ENCODE measurements around the gene MPPED2.

Gene MPPED2

DNA sequence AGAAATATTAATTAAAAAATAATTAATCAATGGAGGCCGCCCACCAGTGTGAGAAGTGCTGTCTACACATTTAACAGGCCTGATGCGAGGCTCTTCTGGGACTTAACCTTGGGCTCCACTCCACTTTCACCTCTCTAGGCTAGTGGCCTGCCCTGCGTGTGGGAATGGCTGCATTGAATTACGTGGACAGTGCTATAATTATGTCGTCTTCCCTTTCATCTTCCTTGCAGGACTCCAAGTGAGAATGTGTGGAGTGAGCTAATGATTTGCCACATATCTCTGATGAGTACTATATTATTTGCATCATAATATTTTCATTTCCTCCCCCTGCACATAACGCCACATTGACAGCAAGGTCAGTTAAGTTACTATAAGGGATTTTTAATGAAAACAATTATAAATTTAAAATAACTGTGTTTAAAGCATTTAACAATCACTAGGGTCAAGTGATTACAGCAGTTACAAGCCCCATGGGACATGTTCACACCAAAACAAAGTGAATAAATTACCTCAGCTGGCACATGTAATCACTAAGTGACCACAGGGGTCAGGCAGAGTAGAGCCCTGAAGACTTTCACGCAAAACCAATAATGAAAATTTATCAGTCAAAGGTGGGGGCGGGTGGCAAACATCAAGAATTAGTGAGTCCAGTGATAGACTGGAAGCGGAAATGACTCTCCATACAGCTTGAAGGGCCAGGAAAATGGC is 63.5 kb downstream of the MPPED2 start:
- no peak overlapping the region for H3K4me3 ChIP-seq (ENCODE audit: low read depth in 1 of 2, low read length in 1 of 2)
- no peaks in the 10 kb centered on the region for H3K9me3 ChIP-seq
- H3K4me1 ChIP-seq (ENCODE audit: control insufficient read depth in 1 of 2, insufficient read depth in 1 of 2, low read depth in 1 of 2, low read length in 1 of 2) = no peaks in the 10 kb centered on the region
- no peak overlapping the region for H3K27ac ChIP-seq
- no peaks in the 10 kb centered on the region for H3K36me3 ChIP-seq
- H3K27me3 ChIP-seq = no peaks in the 10 kb centered on the region
- TF ChIP-seq, protein P1, sequence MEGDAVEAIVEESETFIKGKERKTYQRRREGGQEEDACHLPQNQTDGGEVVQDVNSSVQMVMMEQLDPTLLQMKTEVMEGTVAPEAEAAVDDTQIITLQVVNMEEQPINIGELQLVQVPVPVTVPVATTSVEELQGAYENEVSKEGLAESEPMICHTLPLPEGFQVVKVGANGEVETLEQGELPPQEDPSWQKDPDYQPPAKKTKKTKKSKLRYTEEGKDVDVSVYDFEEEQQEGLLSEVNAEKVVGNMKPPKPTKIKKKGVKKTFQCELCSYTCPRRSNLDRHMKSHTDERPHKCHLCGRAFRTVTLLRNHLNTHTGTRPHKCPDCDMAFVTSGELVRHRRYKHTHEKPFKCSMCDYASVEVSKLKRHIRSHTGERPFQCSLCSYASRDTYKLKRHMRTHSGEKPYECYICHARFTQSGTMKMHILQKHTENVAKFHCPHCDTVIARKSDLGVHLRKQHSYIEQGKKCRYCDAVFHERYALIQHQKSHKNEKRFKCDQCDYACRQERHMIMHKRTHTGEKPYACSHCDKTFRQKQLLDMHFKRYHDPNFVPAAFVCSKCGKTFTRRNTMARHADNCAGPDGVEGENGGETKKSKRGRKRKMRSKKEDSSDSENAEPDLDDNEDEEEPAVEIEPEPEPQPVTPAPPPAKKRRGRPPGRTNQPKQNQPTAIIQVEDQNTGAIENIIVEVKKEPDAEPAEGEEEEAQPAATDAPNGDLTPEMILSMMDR (IDR thresholded peaks at IDR 0.05) = no peak

DNA sequence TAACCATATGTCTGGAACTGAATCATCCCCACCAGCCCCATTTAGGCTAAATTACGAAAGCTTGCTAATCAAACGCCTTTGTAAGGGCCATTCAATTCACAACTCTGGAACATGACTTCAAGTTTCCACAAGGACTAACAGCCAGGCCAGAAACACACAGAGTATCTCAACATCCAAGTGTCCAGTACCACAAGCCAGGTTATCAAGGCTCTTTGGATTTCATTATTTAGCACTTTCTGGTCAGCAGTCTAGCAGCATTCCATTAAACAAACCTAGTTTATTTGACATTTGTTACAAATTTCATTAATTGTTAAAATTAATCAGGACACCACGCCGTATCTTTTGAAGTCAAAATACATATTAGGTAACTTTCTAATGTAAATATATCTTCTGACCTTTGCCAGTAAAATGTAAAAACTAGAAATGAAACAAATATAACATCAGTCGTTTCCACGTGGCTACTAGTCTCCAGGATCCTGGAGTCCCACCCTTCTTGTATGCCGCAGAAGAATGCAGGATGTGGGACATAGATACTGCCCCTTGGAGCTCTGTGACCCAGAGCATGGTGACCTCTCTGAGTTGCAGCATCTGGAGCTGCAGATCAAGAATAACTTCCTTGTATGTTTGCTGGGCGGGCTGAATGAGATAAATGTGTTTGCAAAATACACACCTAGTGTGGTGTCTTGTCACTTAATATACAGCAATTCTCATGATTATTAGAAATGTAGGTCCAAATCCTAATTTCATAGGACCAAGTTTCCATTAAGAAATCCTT is 64.7 kb downstream of the MPPED2 start:
- no peak overlapping the region for H3K4me3 ChIP-seq (ENCODE audit: low read depth in 1 of 2, low read length in 1 of 2)
- H3K4me1 ChIP-seq (ENCODE audit: control insufficient read depth in 1 of 2, insufficient read depth in 1 of 2, low read depth in 1 of 2, low read length in 1 of 2) = no peaks in the 10 kb centered on the region
- H3K27ac ChIP-seq = no peak overlapping the region
- H3K27me3 ChIP-seq = no peaks in the 10 kb centered on the region
- TF ChIP-seq, protein P1 (IDR thresholded peaks at IDR 0.05) = no peak
- H3K36me3 ChIP-seq = no peaks in the 10 kb centered on the region
- no peaks in the 10 kb centered on the region for H3K9me3 ChIP-seq

DNA sequence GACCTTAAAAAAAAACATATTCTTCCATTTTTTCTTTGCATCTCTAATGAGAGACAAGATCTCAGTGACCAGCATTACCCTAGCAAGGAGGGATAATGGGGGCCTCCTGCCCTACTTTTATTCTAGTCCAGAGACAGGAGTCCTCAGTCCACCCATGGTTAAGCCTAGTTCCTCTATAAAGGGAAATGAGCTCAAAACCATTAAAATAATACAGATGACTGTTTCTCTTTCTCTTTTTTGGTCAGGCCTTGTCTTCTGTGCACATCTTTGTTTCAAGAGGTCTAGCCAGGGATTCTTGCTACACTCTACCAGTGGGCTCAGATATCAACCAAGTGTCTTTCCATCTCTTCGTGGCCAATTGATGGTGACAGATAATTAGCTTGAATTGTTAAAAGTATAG is 73.1 kb downstream of the MPPED2 start:
- Histone ChIP-seq H3K27me3 (no peaks in the 10 kb centered on the region), H3K36me3 (no peaks in the 10 kb centered on the region), H3K4me3 (ENCODE audit: low read depth in 1 of 2, low read length in 1 of 2) (no peak overlapping the region), H3K27ac (no peak overlapping the region), H3K4me1 (ENCODE audit: control insufficient read depth in 1 of 2, insufficient read depth in 1 of 2, low read depth in 1 of 2, low read length in 1 of 2) (no peaks in the 10 kb centered on the region), H3K9me3 (no peaks in the 10 kb centered on the region)
- TF ChIP-seq, protein P1 (IDR thresholded peaks at IDR 0.05) = no peak

DNA sequence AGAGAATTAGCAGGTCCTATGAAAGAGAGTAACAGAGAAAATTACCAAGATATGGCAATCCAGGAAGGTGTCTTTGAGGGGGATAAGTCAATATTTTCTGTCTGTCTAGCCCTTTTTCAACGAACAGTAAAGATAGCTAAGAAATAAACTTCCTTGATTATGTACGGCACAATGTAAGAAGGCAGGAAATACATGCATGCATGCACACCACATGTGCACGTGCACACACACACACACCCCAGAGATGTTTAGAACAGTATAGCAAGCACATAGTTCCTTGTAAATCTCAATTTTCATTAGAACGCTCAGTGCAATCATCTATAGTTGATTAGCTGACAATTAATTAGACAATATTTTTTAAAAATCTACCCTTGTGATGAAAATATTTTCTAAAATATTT is 74.7 kb downstream of the MPPED2 start:
- no peaks in the 10 kb centered on the region for H3K9me3 ChIP-seq
- H3K4me1 ChIP-seq (ENCODE audit: control insufficient read depth in 1 of 2, insufficient read depth in 1 of 2, low read depth in 1 of 2, low read length in 1 of 2) = no peaks in the 10 kb centered on the region
- no peak overlapping the region for H3K4me3 ChIP-seq (ENCODE audit: low read depth in 1 of 2, low read length in 1 of 2)
- H3K27ac ChIP-seq = no peak overlapping the region
- H3K36me3 ChIP-seq = no peaks in the 10 kb centered on the region
- H3K27me3 ChIP-seq = no peaks in the 10 kb centered on the region
- TF ChIP-seq, protein P1 (IDR thresholded peaks at IDR 0.05) = no peak

DNA sequence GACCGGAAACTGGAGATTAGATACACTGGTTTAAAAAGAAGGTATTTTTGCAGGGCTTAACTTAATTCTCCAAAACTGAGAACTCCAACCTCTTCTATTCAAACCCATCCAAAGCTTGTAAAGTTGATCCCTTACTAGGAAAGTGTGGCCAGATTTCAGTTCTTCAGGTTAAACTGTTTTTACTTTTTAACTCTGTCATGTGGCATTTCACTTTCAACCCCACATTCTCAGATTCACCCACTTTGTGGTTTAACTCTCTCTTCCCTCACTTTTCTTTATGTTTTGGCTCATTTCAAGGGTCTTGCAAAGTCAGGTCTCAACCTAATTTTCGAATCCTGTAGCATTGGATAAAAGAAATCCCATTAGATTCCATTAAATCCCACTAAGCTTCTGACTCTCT is 75.4 kb downstream of the MPPED2 start:
- Histone ChIP-seq H3K36me3 (no peaks in the 10 kb centered on the region), H3K27ac (no peak overlapping the region), H3K4me1 (ENCODE audit: control insufficient read depth in 1 of 2, insufficient read depth in 1 of 2, low read depth in 1 of 2, low read length in 1 of 2) (no peaks in the 10 kb centered on the region), H3K27me3 (no peaks in the 10 kb centered on the region), H3K4me3 (ENCODE audit: low read depth in 1 of 2, low read length in 1 of 2) (no peak overlapping the region), H3K9me3 (no peaks in the 10 kb centered on the region)
- TF ChIP-seq, protein P1 (IDR thresholded peaks at IDR 0.05) = no peak

Data from neutrophil (primary cell).